ENCODE measurements around the gene DOCK4. TPM values are rescaled to one million over a fixed set of nuclear protein-coding genes. Genes with fewer than 3 reads are reported as not detected.

Gene DOCK4
- polyA plus RNA-seq, 2 of the 4 experiments (the other 2 are of a cell fraction): 13.7 to 15.7 TPM

DNA sequence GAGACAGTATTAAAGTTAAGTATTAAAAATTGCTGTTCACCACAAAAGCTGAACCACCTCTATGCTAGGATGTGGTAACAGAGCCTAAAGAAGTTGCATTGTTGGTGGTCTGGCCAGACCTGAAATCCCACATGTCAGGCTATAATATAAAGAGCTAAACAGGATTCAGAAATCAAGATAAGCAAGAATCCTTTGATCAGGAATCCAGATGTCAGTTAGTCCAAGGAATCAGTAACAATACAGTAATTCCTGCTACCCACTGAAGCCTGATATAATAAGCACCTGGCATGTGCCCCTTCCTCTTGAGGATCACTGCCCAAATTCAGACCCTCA lies 49.2 kb upstream of the DOCK4 start:
- ChIA-PET POLR2A (no interaction called here), CTCF (no interaction called here)
- Histone ChIP-seq H3K9me3 (no peaks in the 10 kb centered on the region), H3K27ac (no peak overlapping the region), H3K4me2 (no peak overlapping the region), H3K4me1 (peaks cover 21% of the 10 kb centered on the region), H3K4me3 (no peak overlapping the region)
- FAIRE-seq (no peak), DNase-seq (ENCODE audit: low read depth in 1 of 2, low spot score in 1 of 2) (no peak), ATAC-seq (no peak)
- TF ChIP-seq POLR2A (IDR thresholded peaks at IDR 0.05; ENCODE audit: low read length) (no peak), RCOR1 (IDR thresholded peaks at IDR 0.05; ENCODE audit: low read depth, low read length) (no peak), EHMT2 (IDR thresholded peaks at IDR 0.05; ENCODE audit: low read depth) (no peak), GATA3 (IDR thresholded peaks at IDR 0.05; ENCODE audit: borderline replicate concordance) (no peak), ZC3H11A (IDR thresholded peaks at IDR 0.05) (no peak), SMC3 (IDR thresholded peaks at IDR 0.05) (no peak), RARB (CRISPR knock-in tag; IDR thresholded peaks at IDR 0.05) (no peak), RFX5 (IDR thresholded peaks at IDR 0.05) (no peak)
- TF ChIP-seq, protein P1, sequence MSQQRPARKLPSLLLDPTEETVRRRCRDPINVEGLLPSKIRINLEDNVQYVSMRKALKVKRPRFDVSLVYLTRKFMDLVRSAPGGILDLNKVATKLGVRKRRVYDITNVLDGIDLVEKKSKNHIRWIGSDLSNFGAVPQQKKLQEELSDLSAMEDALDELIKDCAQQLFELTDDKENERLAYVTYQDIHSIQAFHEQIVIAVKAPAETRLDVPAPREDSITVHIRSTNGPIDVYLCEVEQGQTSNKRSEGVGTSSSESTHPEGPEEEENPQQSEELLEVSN (IDR thresholded peaks at IDR 0.05; ENCODE audit: borderline replicate concordance, low read depth): no peak
- TF ChIP-seq, protein P2, sequence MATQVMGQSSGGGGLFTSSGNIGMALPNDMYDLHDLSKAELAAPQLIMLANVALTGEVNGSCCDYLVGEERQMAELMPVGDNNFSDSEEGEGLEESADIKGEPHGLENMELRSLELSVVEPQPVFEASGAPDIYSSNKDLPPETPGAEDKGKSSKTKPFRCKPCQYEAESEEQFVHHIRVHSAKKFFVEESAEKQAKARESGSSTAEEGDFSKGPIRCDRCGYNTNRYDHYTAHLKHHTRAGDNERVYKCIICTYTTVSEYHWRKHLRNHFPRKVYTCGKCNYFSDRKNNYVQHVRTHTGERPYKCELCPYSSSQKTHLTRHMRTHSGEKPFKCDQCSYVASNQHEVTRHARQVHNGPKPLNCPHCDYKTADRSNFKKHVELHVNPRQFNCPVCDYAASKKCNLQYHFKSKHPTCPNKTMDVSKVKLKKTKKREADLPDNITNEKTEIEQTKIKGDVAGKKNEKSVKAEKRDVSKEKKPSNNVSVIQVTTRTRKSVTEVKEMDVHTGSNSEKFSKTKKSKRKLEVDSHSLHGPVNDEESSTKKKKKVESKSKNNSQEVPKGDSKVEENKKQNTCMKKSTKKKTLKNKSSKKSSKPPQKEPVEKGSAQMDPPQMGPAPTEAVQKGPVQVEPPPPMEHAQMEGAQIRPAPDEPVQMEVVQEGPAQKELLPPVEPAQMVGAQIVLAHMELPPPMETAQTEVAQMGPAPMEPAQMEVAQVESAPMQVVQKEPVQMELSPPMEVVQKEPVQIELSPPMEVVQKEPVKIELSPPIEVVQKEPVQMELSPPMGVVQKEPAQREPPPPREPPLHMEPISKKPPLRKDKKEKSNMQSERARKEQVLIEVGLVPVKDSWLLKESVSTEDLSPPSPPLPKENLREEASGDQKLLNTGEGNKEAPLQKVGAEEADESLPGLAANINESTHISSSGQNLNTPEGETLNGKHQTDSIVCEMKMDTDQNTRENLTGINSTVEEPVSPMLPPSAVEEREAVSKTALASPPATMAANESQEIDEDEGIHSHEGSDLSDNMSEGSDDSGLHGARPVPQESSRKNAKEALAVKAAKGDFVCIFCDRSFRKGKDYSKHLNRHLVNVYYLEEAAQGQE (IDR thresholded peaks at IDR 0.05): no peak

DNA sequence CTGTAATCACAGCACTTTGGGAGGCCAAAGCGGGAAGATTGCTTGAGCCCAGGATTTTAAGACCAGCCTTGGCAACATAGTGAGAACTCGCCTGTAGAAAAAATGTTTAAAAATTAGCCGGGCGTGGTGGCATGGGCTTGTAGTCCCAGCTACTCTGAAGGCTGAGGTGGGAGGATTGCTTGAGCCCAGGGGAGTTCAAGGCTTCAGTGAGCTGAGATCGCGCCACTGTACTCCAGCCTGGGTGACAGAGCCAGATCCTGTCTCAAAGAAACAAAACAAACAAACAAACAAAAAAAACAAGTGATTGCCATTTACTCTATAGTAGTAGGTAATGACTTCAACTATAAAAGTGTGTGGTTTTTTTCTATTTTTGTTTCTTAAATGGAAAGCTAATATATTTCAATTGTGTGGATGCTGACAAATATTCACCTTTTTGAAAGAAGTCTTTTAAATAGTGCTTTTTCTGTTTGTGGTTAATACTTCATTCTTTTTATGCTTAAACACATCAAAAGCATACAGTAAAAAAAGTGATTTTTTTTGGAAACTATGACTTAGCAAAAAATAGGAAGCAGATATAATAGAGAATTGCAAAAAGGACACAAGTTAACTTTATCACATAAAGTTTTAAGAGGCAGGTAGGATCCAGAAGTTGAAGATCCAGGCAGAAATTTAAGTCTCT lies 48.6 kb upstream of the DOCK4 start:
- no peak overlapping the region for H3K4me3 ChIP-seq
- ChIA-PET POLR2A (no interaction called here), CTCF (no interaction called here)
- DNase-seq (ENCODE audit: low read depth in 1 of 2, low spot score in 1 of 2) (no peak), FAIRE-seq (peak; percentile 56), ATAC-seq (no peak)
- H3K4me1 ChIP-seq: peaks cover 21% of the 10 kb centered on the region
- peak; percentile 62 for TF ChIP-seq MAFK (IDR thresholded peaks at IDR 0.05; ENCODE audit: partially characterized antibody)
- TF ChIP-seq, protein P3, sequence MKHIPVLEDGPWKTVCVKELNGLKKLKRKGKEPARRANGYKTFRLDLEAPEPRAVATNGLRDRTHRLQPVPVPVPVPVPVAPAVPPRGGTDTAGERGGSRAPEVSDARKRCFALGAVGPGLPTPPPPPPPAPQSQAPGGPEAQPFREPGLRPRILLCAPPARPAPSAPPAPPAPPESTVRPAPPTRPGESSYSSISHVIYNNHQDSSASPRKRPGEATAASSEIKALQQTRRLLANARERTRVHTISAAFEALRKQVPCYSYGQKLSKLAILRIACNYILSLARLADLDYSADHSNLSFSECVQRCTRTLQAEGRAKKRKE (CRISPR knock-in tag; IDR thresholded peaks at IDR 0.05; ENCODE audit: low read depth): no peak
- no peaks in the 10 kb centered on the region for H3K9me3 ChIP-seq
- H3K4me2 ChIP-seq: 0 out of 3 replicates have a peak overlapping the region, but pooled peaks have one; percentile 5
- H3K27ac ChIP-seq: no peak overlapping the region
- 86% methylated on average over 6 of the region's 6 CpGs for WGBS (ENCODE audit: missing lambda C conversion rate)

DNA sequence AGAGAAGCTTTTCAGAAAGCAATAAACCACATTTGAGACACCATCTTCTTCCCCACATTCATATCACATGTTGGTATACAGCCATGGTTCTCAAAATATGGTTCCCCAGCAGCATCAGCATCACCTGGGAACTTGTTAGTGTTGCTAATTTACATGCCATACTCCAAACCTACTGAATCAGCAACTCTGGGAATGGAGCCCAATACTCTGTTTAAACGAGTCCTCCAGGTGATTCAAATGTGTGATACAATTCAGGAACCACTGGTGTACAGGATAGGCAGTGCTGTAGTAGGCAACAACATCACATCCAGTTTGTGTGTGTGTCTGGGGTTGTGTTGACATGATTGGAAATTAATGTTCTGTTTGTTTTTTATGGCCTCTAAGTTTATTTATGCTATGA lies 48.0 kb upstream of the DOCK4 start:
- FAIRE-seq (no peak), ATAC-seq (no peak), DNase-seq (ENCODE audit: low read depth in 1 of 2, low spot score in 1 of 2) (no peak)
- 85% methylated on average over 1 of the region's 1 CpG for WGBS (ENCODE audit: missing lambda C conversion rate)
- CTCF ChIA-PET: no interaction called here
- Histone ChIP-seq H3K4me1 (peaks cover 21% of the 10 kb centered on the region), H3K4me2 (no peak overlapping the region), H3K27ac (no peak overlapping the region), H3K9me3 (no peaks in the 10 kb centered on the region), H3K4me3 (no peak overlapping the region)
- TF ChIP-seq RNF2 (IDR thresholded peaks at IDR 0.05; ENCODE audit: borderline replicate concordance, low read depth) (no peak), CHD4 (IDR thresholded peaks at IDR 0.05; ENCODE audit: borderline replicate concordance) (no peak)
- POLR2A ChIA-PET: no interaction called here

DNA sequence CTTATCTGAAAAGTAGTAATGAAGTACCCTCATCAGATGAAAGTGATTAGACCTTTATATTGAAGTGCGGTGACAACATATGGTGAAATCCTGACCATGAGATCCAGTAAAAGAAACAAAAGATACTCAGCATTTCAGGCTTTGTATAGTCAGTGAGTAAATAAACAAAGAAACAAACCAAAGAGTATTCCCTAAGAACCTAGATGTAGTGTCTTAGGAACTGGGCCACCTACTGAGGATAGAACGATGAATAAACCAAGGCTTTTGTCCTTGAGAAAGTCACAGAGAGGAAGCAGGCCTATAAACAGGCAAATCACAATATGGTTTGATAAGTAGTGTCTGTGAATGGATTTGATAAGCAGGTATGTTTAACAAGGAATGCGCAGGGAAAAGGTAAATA lies 46.5 kb upstream of the DOCK4 start:
- WGBS (ENCODE audit: missing lambda C conversion rate): 98% methylated on average over 3 of the region's 3 CpGs
- no peak for FAIRE-seq
- POLR2A ChIA-PET: no interaction called here

More for the DNA sequence above, 46.5 kb upstream of the DOCK4 start:
- no peaks in the 10 kb centered on the region for H3K9me3 ChIP-seq
- peaks cover 21% of the 10 kb centered on the region for H3K4me1 ChIP-seq
- no peak overlapping the region for H3K27ac ChIP-seq
- CTCF ChIA-PET: no interaction called here
- no peak overlapping the region for H3K4me2 ChIP-seq
- H3K4me3 ChIP-seq: no peak overlapping the region
- TF ChIP-seq, protein P4, sequence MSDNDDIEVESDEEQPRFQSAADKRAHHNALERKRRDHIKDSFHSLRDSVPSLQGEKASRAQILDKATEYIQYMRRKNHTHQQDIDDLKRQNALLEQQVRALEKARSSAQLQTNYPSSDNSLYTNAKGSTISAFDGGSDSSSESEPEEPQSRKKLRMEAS (IDR thresholded peaks at IDR 0.05): no peak
- no peak for TF ChIP-seq HDAC2 (IDR thresholded peaks at IDR 0.05)
- no peak for TF ChIP-seq HOXB13 (CRISPR knock-in tag; IDR thresholded peaks at IDR 0.05; ENCODE audit: low read depth)
- no peak for TF ChIP-seq ESRRA (IDR thresholded peaks at IDR 0.05; ENCODE audit: borderline replicate concordance, low read length)
- TF ChIP-seq, protein P5, sequence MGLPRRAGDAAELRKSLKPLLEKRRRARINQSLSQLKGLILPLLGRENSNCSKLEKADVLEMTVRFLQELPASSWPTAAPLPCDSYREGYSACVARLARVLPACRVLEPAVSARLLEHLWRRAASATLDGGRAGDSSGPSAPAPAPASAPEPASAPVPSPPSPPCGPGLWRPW (IDR thresholded peaks at IDR 0.05): no peak
- TF ChIP-seq, protein P1 (IDR thresholded peaks at IDR 0.05; ENCODE audit: borderline replicate concordance, low read depth): no peak
- ATAC-seq (no peak), DNase-seq (ENCODE audit: low read depth in 1 of 2, low spot score in 1 of 2) (no peak)
